HG03575 (cell line): ENCODE measurements around the gene PEX10.

Experiments
- ATAC-seq: cut with Tn5 transposase; IDR thresholded peaks from one replicate; pipeline ENCODE4 v1.9.1; 2021; ENCODE audit not compliant: unreplicated experiment, insufficient number of reproducible peaks, low FRiP score; ENCODE audit errors: extremely low read depth

Gene PEX10

GRCh38 chr1:2409745-2410144 lies 2.6 kb downstream of the PEX10 start:
- no peak for ATAC-seq

GRCh38 chr1:2408859-2409276 lies 3.5 kb downstream of the PEX10 start:
- ATAC-seq = no peak

- ATAC-seq = no peak
Observed at GRCh38 chr1:2408456-2408855, 3.9 kb downstream of the PEX10 start.

- ATAC-seq = no peak
Observed at GRCh38 chr1:2407991-2408275, 4.4 kb downstream of the PEX10 start.

GRCh38 chr1:2407166-2407990 lies 5.0 kb downstream of the PEX10 start:
- ATAC-seq = no peak

GRCh38 chr1:2406451-2407041 lies 5.8 kb downstream of the PEX10 start:
- no peak for ATAC-seq

- ATAC-seq = no peak
Observed at GRCh38 chr1:2405588-2406295, 6.6 kb downstream of the PEX10 start.

- no peak for ATAC-seq
Observed at GRCh38 chr1:2404890-2405511, 7.4 kb downstream of the PEX10 start.

GRCh38 chr1:2404142-2404889 lies 8.0 kb downstream of the PEX10 start:
- no peak for ATAC-seq

GRCh38 chr1:2403273-2403672 lies 9.1 kb downstream of the PEX10 start:
- ATAC-seq = no peak

- no peak for ATAC-seq
Observed at GRCh38 chr1:2402420-2402819, 9.9 kb downstream of the PEX10 start.

- no peak for ATAC-seq
Observed at GRCh38 chr1:2400950-2401649, 11.3 kb downstream of the PEX10 start.

- no peak for ATAC-seq
Observed at GRCh38 chr1:2400576-2400909, 11.8 kb downstream of the PEX10 start.

- no peak for ATAC-seq
Observed at GRCh38 chr1:2399890-2400575, 12.3 kb downstream of the PEX10 start.

- ATAC-seq = no peak
Observed at GRCh38 chr1:2398871-2399270, 13.5 kb downstream of the PEX10 start.

GRCh38 chr1:2397007-2397679 lies 15.2 kb downstream of the PEX10 start:
- ATAC-seq = no peak

- ATAC-seq = no peak
Observed at GRCh38 chr1:2396476-2396875, 15.9 kb downstream of the PEX10 start.

GRCh38 chr1:2396059-2396458 lies 16.3 kb downstream of the PEX10 start:
- ATAC-seq = no peak
